Smooth muscle cell (in vitro differentiated cells): ENCODE results near the gene SNX14. TPM values are rescaled to one million over a fixed set of nuclear protein-coding genes. Genes with fewer than 3 reads are reported as not detected.

Experiments used
- DNase-seq: peaks from one replicate; lab custom pipeline; 2025; ENCODE audit not compliant: unreplicated experiment; lab: John Stamatoyannopoulos, UW
- H2AFZ ChIP-seq: fragments of 200-600 bp; sonication (generic); 2 replicates; pipeline ENCODE4 v1.6.0; 2016; ENCODE audit warnings: antibody characterized with exemption, low read depth, mild to moderate bottlenecking
- H3F3A ChIP-seq: fragments of 200-600 bp; sonication (generic); 2 replicates; pipeline ENCODE4 v1.6.0; 2017; ENCODE audit warnings: antibody characterized with exemption, low read depth
- H3K27ac ChIP-seq: fragments of 200-600 bp; sonication (generic); 2 replicates; pipeline ENCODE4 v1.5.1; 2016; ENCODE audit warnings: low read depth, mild to moderate bottlenecking
- H3K27me3 ChIP-seq: fragments of 200-600 bp; sonication (generic); 2 replicates; pipeline ENCODE4 v1.6.1; 2016; ENCODE audit warnings: low read depth, mild to moderate bottlenecking
- H3K36me3 ChIP-seq: fragments of 200-600 bp; sonication (generic); 2 replicates; pipeline ENCODE4 v1.5.1; 2016; ENCODE audit warnings: low read depth
- H3K4me1 ChIP-seq: fragments of 200-600 bp; sonication (generic); 2 replicates; pipeline ENCODE4 v1.5.1; 2016; ENCODE audit warnings: low read depth
- H3K4me2 ChIP-seq: fragments of 200-600 bp; sonication (generic); 2 replicates; pipeline ENCODE4 v1.6.0; 2016; ENCODE audit warnings: mild to moderate bottlenecking
- H3K4me3 ChIP-seq: fragments of 200-600 bp; sonication (generic); 2 replicates; pipeline ENCODE4 v1.5.1; 2016; ENCODE audit warnings: mild to moderate bottlenecking
- H3K79me2 ChIP-seq: fragments of 200-600 bp; sonication (generic); 2 replicates; pipeline ENCODE4 v1.6.0; 2016; ENCODE audit warnings: low read depth, mild to moderate bottlenecking
- H3K9ac ChIP-seq: fragments of 200-600 bp; sonication (generic); 2 replicates; pipeline ENCODE4 v1.6.0; 2016; ENCODE audit warnings: low read depth
- H3K9me3 ChIP-seq: fragments of 200-600 bp; sonication (generic); replicated peaks from 2 replicates; pipeline ENCODE4 v1.5.1; 2016; ENCODE audit warnings: low read depth
- H4K20me1 ChIP-seq: fragments of 200-600 bp; sonication (generic); 2 replicates; pipeline ENCODE4 v1.6.0; 2016; ENCODE audit warnings: low read depth
- CTCF ChIP-seq: fragments of 200-600 bp; sonication (generic); IDR thresholded peaks from 2 replicates; pipeline ENCODE4 v1.5.1; 2017; ENCODE audit warnings: borderline replicate concordance, mild to moderate bottlenecking, antibody characterized with exemption; ENCODE audit not compliant: insufficient read depth, poor library complexity, severe bottlenecking
- WGBS: methylation state at CpG from one replicate; pipeline ENCODE4 v1.1.7; 2016; ENCODE audit warnings: low lambda C conversion rate; 5-methylcytosine and 5-hydroxymethylcytosine counted together
- polyA plus RNA-seq: library from polyadenylated mRNA; unstranded; fragments of >200 nt; fragmentation: Nextera tagmentation; extraction: Ambion mirVana; gene quantifications from 2 replicates; pipeline ENCODE4 v1.2.1, GENCODE V29; 2016
- total RNA-seq: library from RNA; depleted of rRNA; stranded (reverse); fragments of >200 nt; gene quantifications from 2 replicates; pipeline ENCODE4 v1.2.3, GENCODE V29; 2014

Gene SNX14
- total and polyA plus RNA-seq, 2 experiments from 2014 or later, result 53.0 to 134 TPM

GRCh38 chr6:85490516-85491248 lies 103.0 kb downstream of the SNX14 start:
- DNase-seq, result no peak

DNA sequence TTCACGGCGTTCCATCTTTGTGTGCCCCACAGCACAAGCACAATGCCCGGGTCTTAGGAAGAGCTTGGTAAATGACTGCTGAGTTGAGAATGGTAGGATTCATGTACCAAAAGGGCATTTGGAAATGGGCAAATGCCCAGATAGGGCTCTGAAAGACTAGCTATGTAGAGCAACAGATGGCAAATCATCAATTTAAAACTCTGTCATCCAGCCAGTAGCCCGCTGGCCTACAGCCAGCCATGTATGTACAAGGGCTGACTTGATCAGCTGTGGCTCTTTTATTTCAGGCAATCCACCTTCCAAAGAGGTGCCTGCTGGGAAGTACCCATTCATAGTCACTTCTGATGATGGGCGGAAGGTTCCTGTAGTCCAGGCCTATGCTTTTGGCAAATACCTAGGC lies 108.7 kb downstream of the SNX14 start:
- Histone ChIP-seq H3K4me2 (no peak overlapping the region), H3F3A (no peaks in the 10 kb centered on the region), H3K27ac (no peak overlapping the region), H3K9ac (no peak overlapping the region), H4K20me1 (no peaks in the 10 kb centered on the region), H3K79me2 (no peaks in the 10 kb centered on the region), H3K27me3 (no peaks in the 10 kb centered on the region), H2AFZ (no peak overlapping the region), H3K4me3 (no peak overlapping the region), H3K9me3 (no peaks in the 10 kb centered on the region), H3K36me3 (no peaks in the 10 kb centered on the region), H3K4me1 (no peaks in the 10 kb centered on the region)
- DNase-seq, result no peak
- TF ChIP-seq CTCF, result no peak
- WGBS, result 99% methylated on average over 5 of the region's 5 CpGs

More at GRCh38 chr6:85490516-85491248, 103.0 kb downstream of the SNX14 start:
- Histone ChIP-seq H3K27me3 (no peaks in the 10 kb centered on the region), H3K9ac (no peak overlapping the region), H3K4me3 (no peak overlapping the region), H3K9me3 (no peaks in the 10 kb centered on the region), H3K27ac (no peak overlapping the region), H4K20me1 (no peaks in the 10 kb centered on the region), H3F3A (no peaks in the 10 kb centered on the region), H3K36me3 (peaks cover 6% of the 10 kb centered on the region), H3K4me1 (no peaks in the 10 kb centered on the region), H3K4me2 (no peak overlapping the region), H2AFZ (no peak overlapping the region), H3K79me2 (no peaks in the 10 kb centered on the region)
- 80% methylated on average over 6 of the region's 6 CpGs for WGBS
- no peak for TF ChIP-seq CTCF

DNA sequence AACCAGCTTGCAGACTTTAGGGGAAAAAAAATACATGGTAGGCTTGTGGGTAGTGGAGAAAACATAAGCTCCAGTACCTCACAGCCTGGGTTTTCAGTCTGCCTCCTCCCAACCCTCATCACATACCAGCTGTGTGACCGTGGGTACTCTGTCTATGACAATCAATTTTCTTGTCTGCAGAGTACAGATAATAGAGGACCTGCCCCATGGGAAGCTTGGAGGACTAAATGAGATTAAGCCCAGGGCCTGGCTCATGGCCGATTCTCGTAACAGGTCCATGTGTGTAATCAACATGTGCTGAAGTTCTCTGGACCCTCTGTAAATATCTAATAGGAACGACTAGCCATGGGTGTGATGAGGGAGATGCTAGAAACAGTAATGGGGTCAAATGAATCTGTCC lies 109.8 kb downstream of the SNX14 start:
- Histone ChIP-seq H3K4me3 (no peak overlapping the region), H3K9me3 (no peaks in the 10 kb centered on the region), H3K9ac (no peak overlapping the region), H2AFZ (no peak overlapping the region), H3K36me3 (no peaks in the 10 kb centered on the region), H3K27me3 (no peaks in the 10 kb centered on the region), H4K20me1 (no peaks in the 10 kb centered on the region), H3F3A (no peaks in the 10 kb centered on the region), H3K4me1 (no peaks in the 10 kb centered on the region), H3K27ac (no peak overlapping the region), H3K79me2 (no peaks in the 10 kb centered on the region), H3K4me2 (no peak overlapping the region)
- TF ChIP-seq CTCF, result no peak
- WGBS, result 75% methylated on average over 4 of the region's 4 CpGs
- DNase-seq, result no peak
